MM.1S (cell line): ENCODE measurements around the gene RFK.

Experiments used
- CTCF ChIP-seq: fragments of 300-600 bp; sonication (generic); IDR thresholded peaks from 2 replicates; pipeline ENCODE4 v1.5.1; 2016; ENCODE audit warnings: antibody characterized with exemption, low read length, mixed read lengths
- EZH2phosphoT487 ChIP-seq: fragments of 300-600 bp; sonication (generic); IDR thresholded peaks from 2 replicates; pipeline ENCODE4 v1.6.1; 2018; ENCODE audit warnings: antibody characterized with exemption, low read length

DNA sequence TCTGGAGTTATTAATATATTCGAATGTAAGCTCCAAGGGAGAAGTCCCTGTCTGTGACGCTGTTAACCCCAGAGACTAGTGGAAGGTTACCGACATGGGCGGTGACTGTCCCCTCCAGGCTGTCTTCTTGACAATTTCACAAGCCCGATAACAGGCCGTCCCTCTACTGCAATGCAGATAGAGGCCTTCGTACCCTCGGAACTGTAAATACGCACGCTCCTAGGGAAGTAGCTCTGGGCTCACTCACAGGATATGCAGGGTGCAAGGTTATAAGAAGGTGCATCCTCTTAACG lies 680 bp upstream of the RFK start:
- no peak for TF ChIP-seq CTCF
- TF ChIP-seq EZH2phosphoT487, result no peak
